DOHH2 (cell line): ENCODE data around the gene LSM7.

ENCODE experiments used
- CTCF ChIP-seq: fragments of 200-600 bp; sonication (generic); IDR thresholded peaks from one replicate; pipeline ENCODE4 v1.5.1; 2014; ENCODE audit warnings: antibody characterized with exemption, mild to moderate bottlenecking, low read depth, low read length; ENCODE audit not compliant: poor library complexity, severe bottlenecking
- EZH2phosphoT487 ChIP-seq: fragments of 200-600 bp; sonication (generic); IDR thresholded peaks from 2 replicates; pipeline ENCODE4 v1.6.1; 2017; ENCODE audit warnings: borderline replicate concordance, mild to moderate bottlenecking, antibody characterized with exemption, low read length, moderate library complexity, mixed read lengths

- TF ChIP-seq CTCF (no peak), EZH2phosphoT487 (no peak)
Observed at GRCh38 chr19:2318923-2319322, 9.5 kb downstream of the LSM7 start.
